T-helper 2 cell treated with Interferon-gamma antibody and Interleukin-4, amounts not matched to agents 100 ng/mL and 5 ng/mL, for 36 hours (primary cell): ENCODE results near the gene CAPZB. TPM values are rescaled to one million over a fixed set of nuclear protein-coding genes. Genes with fewer than 3 reads are reported as not detected.
"Not testable (repeated sequence)": the region's sequence is repeated elsewhere in the genome, so short reads cannot be mapped to it uniquely, and the experiment has no call there.

Experiments
- intact Hi-C: fragments of 100-400 bp; cut with micrococcal nuclease; formaldehyde crosslinking; loops from one replicate; pipeline ENCODE4 v1.15.1; 2023
- total RNA-seq: library from RNA; stranded (reverse); gene quantifications from 2 replicates; pipeline ENCODE4 v1.2.3, GENCODE V29; 2022

Gene CAPZB
- total RNA-seq, 1 donor from 2014 or later, result 520 TPM

DNA sequence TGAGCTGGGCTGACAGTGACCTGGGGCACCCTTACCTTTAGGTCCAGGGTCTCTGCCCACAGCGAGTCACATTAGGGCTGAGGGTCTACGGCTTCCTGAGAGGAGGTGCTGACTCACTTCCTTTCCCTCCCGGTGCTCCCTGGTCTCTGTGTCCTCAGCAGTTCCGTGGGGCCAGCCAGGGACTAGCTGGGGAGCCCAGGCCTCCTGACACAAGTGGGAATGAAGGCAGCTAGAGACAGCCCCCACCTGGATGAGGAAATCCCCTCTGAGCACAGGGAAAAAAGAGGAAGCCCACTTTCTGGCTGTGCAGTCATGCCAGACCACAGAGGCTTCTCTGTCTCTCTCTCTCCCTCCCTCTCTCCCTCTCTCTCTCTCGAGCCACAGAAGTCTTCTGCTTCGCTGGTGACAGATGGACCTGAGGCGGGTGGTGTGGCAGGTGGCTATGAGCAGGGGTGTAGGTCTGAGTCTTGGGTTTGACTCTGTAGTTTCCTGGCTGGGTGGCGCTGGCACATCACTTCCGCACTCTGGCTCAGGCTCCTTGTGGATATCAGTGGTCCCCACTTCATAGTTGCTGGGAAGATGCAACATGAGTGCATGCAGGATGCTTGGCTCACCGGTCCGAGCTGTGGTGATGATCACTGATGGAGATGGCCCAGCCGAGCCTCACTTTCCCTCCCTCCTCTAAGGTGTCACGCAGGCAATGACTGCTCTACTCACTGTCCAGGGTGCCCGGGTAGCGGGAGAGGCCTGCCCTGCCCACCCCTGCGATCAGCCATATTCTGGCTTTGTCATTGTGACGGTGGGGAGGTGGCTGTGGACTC is 169.8 kb downstream of the CAPZB start:
- intact Hi-C loops, result loop anchor here (5.0 kb wide), 1 partner anchor 1192 kb away; the partner anchor contains the start of gene MUL1

- intact Hi-C loops, result loop anchor here (5.0 kb wide), 1 partner anchor 338 kb away; no protein-coding TSS in a partner anchor
Observed at GRCh38 chr1:19313961-19314882, 171.1 kb downstream of the CAPZB start.

DNA sequence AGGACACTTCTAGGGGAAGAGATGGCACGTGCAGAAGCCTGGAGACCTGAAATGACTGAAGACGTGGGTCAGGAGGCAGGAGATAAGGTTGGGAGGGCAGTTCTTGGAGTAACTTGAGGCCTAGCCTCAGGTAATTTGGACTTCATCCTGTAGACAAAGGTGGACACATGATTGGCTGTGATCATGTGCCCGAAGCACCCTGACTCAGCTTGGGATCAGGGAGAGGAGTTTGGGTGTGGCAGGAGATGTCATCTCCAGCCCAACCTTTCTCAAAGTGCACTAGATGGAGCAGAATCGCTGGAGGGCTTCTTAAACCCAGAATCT is 171.7 kb downstream of the CAPZB start:
- intact Hi-C loops, result loop anchor here (5.0 kb wide), 1 partner anchor 339 kb away; no protein-coding TSS in a partner anchor

DNA sequence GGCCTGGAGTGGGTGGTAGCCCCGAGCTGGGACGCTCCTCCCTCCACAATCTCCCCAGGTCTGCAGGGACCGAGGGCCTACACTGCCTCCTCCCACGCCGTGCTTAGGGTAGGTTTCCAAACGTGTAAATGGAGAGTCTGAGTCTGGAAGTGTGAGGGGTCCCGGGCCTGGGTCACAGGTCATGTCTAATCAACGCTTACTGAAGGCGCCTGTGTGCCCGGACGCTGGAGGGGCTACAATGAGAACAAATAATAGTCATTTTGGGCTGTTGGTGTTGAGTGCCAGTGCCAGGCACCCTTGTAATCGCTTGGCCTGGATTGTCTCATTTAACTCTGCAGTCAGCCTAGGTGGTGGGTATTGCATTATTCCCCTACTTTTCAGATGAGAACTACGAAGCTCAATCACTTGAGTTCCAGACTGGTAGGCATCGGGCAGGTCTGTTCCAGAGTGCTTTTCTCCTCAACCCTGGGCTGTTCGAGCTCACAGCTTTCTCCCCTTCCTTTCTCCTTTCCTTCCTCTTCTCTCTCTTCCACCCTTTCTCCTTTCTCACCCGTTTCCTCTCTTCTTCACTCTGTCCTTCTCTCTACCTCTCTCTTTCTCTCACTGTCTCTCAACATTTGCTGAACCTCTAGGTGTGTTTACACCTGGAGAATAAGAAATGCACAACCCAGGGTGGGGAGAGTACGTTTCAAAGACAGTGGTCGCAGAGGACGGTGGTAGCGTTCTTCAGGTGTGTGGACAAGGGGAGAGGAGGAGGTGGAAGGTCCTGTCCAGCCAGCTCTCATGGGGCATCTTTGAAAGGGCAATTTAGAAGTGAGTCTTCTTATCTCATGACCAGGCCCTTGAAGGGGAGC is 172.3 kb downstream of the CAPZB start:
- intact Hi-C loops, result loop anchor here (1.0 to 5.0 kb wide), 3 partner anchors 62 to 339 kb away; partner anchors contain the start of genes EMC1 and MRTO4

GRCh38 chr1:19311931-19312781 is 173.2 kb downstream of the CAPZB start, which contains the start of the genes AKR7A2 and SLC66A1:
AKR7A2 (minus strand) TSS chr1:19312144; CDS start chr1:19312124, 20 bp downstream.
SLC66A1 (plus strand) TSS chr1:19312326; CDS start chr1:19317678, 5,352 bp downstream.
- intact Hi-C loops, result loop anchor here (1.0 to 5.0 kb wide), 3 partner anchors 61 to 340 kb away; partner anchors contain the start of genes EMC1 and MRTO4

GRCh38 chr1:19311503-19311930 is 173.8 kb downstream of the CAPZB start:
- intact Hi-C loops, result loop anchor here (5.0 kb wide), 1 partner anchor 341 kb away; no protein-coding TSS in a partner anchor

DNA sequence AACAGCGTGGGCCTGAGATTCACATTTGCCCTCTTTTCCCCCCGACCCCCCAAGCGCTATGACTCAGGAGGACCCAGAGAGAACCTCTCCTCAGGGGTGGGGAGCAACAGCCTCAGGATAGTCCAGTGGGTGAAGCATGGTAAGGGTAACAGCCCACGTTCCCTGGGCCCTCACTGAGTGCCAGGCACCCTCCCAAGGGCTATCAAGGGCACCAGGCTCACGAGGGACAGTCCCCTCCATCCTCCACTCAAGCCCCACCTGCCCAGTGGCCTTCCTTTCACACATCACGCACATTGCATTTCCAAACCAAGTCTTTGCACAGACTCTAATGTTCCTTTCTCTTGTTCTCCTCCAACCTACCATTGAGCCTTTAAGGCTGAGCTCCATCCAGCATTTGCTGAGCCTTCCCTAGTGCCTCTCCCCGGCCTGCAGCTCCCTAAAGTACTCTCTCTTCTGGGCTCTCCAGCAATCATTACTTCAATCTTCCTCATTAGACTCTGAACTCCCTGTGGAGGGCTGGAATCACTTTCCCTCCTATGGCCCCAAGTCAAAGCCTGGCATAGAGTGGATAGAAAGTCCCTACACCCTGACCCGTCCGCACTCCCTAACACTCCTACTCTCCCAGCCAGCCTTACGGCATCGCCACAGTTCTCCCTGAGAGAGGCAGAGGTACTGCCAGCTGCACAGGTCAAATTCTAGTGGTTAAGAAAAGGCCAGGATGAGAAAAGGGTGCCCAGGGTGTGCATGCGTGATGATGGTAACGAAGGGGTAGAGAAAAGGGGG is 174.4 kb downstream of the CAPZB start:
- intact Hi-C loops, result loop anchor here (5.0 kb wide), 1 partner anchor 341 kb away; no protein-coding TSS in a partner anchor

DNA sequence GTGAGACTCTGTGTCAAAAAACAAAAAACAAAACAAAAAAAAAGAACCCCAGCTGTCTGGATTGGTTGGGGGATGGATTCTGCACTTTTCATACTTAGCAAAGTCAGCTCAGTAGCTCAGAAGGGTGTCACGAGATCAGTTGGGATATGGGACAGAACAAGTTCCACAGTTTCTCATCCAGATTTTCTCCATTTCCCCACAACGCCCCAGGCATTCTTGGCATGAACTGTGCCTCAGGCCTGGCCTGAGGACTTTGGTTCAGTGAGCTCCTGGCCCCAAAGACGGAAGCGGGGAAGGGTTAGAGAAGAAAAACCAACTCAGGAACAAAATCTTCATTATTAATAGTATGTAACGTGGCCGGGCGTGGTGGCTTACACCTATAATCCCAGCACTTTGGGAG is 175.3 kb downstream of the CAPZB start:
- intact Hi-C loops, result loop anchor here (5.0 kb wide), 1 partner anchor 342 kb away; no protein-coding TSS in a partner anchor

DNA sequence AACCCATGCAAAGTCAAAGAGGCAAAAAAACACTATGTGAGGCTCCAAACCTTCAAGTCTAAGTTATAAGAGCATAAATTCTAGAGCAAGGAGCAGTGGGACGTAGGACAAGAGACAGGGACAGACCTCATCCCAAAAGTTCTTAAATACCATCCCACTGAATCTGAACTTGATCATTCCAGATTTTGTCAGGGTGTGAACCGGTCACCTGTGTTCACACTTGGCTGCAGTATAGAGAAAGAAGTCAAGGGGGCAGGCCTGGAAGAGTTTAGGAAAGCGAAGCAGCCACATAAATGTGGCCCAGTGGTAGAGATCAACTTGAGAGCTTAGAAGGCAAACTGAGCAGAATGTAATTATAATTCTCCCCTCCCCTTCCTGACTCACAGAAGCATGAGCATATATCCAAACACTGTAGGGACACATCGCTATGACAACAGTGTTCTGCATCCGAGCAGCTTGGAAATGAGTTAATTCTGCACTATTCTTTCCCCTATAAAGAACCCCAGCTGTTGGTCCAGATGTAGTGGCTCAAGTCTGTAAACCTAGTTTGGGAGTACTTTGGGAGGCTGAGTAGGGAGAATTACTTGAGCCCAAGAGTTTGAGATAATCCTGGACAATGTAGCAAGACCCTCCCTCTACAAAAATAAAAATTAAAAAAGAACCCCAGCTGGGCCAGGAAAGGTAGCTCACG is 176.1 kb downstream of the CAPZB start:
- intact Hi-C loops, result no loop called here

DNA sequence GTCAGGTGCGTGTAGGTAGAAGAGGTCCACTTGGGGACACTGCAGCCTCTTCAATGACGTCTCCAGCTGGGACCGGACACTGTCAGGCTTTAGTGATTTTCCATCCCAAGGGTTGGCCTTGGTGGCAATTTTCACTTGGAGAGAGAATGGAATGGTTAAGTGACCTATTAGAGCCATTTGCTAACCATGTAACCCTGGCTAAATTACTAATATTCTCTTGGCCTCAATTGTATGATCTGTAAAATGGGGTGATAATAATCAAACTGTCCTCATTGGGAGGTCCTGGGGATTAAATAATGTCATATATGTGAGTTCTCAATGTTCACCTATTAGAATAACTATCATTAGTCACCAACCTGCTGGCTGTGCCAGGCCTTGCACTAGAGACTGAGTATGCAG is 176.8 kb downstream of the CAPZB start:
- intact Hi-C loops, result no loop called here

DNA sequence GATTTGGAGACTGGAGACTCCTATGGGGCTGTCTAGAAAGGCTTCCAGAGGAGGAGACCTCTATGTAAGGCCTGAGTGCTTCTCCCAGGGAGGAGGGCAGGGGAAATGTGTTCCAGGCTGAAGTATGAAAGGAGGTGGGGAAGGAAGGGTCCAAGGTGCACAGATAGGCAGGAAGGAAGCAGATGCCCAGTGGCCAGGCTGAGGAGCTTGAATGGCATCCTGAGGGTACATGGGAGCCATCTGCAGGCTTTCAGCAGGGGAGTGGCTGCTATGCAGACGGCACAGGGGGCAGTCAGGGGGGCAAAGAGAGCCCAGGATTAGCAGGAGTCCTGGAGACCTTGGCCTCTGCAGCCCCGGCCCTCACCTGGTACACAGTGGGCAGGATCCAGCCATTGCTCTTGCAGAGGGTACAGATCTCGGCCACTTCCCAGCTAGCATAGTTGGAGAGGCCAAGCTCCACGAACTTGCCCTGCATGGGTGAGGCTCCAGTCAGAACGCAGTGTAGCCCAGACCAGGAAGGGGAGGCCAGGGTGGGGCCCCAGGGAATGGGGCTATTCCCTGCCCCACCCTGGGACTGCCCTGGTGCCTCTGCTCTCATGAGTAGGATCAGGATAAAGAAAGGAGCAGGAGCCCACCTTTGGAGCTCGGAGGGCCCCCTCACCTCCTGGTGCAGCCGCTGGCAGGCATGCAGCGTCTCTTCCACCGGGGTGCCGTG is 177.4 kb downstream of the CAPZB start:
- intact Hi-C loops, result no loop called here

GRCh38 chr1:19306941-19307340 is 178.4 kb downstream of the CAPZB start:
- intact Hi-C loops, result no loop called here

GRCh38 chr1:19305880-19306279 is 179.5 kb downstream of the CAPZB start:
- intact Hi-C loops, result no loop called here

DNA sequence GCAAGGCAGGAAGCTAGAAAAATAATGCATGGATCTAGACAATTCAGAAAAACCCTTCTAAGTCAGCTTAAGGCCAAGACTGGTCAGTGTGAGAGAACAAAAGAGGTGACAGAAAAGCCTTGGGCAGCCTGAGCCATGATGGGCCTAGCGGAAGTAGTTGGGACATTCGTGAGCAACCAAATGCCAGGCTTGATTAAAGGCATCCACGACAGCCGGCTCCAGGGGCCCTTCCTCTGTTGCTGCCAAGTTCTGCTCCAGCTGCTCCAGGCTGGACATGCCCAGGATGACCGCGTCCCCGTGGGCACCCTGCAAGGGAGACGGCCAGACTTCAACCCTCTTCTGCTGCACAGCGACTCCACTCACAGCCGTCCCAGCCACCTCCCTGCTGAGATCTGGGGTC is 181.3 kb downstream of the CAPZB start:
- intact Hi-C loops, result not testable (repeated sequence)

DNA sequence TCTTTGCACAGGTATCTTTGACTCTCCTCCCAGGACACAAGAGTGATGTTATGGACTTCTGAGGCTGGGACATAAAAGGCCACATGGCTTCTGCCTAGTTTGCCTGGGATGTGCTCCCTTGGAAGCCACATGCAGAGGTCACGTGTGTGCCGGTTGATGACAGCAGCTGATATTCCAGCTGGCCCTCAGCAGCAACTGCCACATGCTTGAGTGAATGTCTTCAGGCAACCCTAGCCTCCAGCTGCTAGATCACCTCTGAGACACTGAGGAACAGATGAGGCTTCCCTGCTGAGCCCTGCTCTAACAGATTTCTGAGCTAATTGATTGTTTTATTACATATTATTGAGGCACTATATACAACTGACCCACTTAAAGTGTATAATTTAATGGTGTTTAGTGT is 185.1 kb downstream of the CAPZB start:
- intact Hi-C loops, result no loop called here

GRCh38 chr1:19294638-19295037 is 190.7 kb downstream of the CAPZB start:
- intact Hi-C loops, result no loop called here

DNA sequence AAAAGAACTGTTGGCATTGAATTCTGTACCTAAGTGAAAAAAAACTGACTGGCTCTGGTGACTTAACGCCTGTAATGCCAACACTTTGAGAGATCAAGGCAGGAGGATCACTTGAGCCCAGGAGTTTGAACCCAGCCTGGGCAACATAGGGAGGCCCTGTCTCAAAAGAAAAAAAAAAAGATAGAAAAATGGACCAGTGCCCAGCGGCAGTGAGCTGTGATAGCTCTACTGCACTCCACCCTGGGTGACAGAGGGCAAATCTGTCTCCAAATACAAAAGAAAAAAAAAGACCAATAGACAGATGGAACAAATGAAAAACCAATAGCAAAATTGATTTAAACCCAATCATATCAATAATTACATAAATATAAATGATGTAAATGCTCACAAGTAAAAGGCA is 196.1 kb downstream of the CAPZB start:
- intact Hi-C loops, result no loop called here
